Stimulated activated CD4-positive, alpha-beta T cell treated with anti-CD3 and anti-CD28 coated beads, Interleukin-4, amount 100 ng/mL, for 1 hour (primary cell): ENCODE results near the gene CEP164.

Experiments
- DNase-seq: peaks from one replicate; pipeline ENCODE4 v3.0.0-alpha.2; 2020

Gene CEP164

DNA sequence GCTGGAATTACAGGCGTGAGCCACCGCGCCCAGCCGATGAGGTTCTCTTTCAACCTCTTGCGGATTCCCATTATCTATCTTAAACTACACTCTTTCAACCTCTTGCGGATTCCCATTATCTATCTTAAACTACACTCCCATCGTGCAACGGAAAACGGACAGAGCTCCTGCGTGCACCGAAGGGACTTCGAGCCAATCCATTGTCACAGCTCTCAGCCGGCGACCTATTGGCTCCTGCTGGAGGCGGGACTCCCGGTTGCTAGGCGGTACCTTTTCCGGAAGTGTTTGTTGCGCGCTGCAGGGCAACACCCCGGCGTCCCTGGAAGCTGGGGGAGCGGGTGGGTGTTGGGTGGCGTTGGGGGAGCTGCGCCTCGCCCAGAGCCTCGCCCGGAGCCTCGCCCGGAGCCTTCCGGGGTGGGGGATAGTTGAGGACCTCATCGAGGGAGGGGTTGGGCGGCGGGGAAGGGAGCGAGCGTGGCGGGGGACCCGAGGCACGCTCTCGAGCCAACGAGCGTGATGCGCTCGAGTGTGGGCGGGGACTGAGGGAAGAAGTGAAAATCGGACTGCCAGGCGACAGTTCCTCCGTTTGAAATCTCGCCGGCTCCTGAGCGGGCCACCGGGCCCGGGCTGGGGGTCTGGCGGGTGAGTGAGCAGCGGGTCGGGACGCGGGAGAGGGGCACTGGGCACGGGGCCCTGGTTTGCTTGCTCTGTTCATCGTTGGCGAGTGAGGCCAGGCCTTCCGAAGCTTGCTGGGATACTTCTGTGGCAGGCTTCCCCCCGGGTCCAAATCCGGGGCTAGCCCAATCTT lies at the start of gene CEP164:
Gene CEP164 (plus strand): TSS at position 288 of the 808 bp plus-strand sequence. CDS start 10,733 bp downstream, outside the sequence.
- DNase-seq: peak; percentile 92

DNA sequence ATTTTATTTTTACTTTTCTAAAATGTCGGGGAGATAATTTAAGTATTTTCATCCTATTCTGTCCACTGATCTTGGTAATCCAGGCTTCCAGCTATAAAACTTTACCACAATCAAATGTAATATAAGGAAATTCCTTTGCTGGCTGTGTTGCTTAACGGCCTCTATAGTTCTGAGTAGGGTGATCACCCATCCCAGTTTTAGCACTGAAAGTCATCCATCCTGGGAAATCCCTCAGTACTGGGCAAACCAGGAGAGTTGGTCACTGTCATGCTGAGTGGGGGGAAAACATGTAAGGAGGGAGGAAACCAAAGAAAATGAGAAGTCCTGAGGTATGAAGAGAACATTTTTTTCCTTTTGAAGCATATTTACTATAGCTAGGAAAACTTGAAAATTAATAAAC lies 49.3 kb upstream of the CEP164 start:
- DNase-seq: no peak

DNA sequence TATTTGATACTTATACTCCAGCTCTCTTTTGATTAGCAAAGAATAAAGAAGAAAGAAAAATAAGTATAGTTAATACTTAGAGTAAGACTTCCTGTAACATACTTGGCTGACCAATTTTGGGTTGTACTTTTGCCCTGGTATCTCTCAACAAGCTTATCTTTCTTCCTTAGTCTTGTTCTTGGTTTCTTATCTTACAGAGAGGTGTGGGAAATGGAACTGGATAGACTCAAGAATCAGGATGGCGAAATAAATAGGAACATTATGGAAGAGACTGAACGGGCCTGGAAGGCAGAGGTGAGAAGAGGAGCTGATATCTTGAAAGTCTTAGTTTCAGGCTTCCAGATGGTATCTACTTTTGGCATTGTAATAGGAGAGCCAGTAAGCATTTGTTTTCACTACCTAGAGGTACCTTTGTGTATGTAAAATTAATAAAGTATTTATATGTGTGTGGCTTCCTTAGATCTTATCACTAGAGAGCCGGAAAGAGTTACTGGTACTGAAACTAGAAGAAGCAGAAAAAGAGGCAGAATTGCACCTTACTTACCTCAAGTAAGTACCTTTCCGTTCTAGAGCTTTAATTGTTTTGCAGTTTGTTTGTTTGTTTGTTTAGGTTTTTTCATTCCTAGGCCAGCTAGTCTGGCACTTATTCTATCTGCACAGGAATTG lies 47.8 kb upstream of the CEP164 start:
- no peak for DNase-seq

DNA sequence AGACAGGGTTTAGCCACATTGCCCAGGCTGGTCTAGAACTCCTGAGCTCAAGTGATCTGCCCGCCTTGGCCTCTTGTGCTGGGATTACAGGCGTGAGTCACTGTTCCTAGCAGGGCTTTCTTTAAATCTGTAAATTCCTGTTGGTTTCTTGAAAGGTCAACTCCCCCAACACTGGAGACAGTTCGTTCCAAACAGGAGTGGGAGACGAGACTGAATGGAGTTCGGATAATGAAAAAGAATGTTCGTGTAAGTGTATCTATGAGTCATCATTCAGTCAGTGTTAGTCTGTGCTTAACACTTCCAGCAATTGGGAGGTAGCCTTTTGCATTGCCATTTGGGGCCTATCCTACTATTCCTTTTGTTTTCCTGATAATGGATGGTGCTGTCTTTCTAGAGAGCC lies 46.5 kb upstream of the CEP164 start:
- DNase-seq: no peak

- DNase-seq: no peak
Observed at GRCh38 chr11:117281869-117282268, 45.8 kb upstream of the CEP164 start.

GRCh38 chr11:117282956-117283355 lies 44.7 kb upstream of the CEP164 start:
- no peak for DNase-seq

DNA sequence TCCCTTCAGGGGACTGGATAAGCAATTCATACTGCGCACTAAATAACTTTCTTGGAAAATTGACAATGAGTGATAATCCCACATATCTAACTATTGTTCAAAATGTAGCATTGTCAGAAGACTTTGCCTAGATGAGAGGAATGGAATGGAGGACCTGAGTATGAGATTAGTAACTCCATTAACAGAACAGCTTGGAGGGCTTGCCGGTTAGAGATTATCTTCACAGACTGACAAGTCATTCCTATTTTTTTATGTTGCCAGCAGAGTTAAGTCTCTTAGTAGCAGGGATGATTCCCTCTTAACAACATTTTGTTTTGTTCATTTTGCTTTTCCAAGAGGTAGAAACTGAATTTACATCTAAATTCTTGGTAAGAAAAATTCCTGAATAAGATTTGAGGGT lies 43.6 kb upstream of the CEP164 start:
- no peak for DNase-seq

DNA sequence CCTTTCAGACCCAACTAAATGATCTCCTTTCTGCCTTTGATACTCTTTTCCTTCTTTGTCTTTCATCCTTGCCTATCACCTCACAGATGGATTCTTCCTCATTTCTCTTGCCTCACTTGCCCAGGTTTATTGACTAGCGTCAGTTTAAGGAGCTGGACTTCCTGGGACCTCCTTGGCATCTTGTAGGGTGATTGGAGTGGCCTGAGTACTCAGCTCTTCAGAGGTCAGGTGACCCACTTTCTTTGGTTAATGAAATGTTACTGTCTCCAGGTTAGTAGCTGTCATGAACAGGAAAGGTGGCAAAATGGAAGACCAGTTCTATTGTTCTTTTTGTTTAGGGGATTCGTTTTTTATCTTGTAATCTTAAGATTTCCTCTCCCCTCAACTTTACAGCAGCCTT lies 41.1 kb upstream of the CEP164 start:
- DNase-seq: no peak

GRCh38 chr11:117287668-117288067 lies 40.0 kb upstream of the CEP164 start:
- DNase-seq: no peak

GRCh38 chr11:117289795-117290194 lies 37.9 kb upstream of the CEP164 start:
- no peak for DNase-seq

GRCh38 chr11:117290809-117291396 lies 36.8 kb upstream of the CEP164 start, which contains the start of gene BACE1-AS:
Gene BACE1-AS (plus strand): TSS chr11:117291346.
- no peak for DNase-seq

DNA sequence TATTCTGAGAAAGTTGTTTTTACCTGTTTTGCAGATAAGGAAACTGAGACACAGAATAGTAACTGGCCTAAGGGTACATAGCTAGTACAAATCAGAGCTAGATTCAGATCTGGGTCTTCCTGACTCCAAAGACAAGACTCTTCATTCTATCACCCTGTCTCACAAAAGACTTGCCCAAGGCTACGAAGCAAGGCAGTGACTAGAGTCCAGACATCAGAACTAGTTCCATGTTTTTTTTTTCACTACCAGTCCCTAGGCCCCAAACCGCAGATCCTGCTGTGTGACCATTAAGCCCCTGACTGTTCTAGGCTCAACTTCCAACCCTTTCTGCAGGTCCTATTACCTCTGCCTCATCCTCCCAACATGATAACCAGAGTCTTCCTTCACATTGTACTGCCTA lies 35.0 kb upstream of the CEP164 start:
- no peak for DNase-seq

DNA sequence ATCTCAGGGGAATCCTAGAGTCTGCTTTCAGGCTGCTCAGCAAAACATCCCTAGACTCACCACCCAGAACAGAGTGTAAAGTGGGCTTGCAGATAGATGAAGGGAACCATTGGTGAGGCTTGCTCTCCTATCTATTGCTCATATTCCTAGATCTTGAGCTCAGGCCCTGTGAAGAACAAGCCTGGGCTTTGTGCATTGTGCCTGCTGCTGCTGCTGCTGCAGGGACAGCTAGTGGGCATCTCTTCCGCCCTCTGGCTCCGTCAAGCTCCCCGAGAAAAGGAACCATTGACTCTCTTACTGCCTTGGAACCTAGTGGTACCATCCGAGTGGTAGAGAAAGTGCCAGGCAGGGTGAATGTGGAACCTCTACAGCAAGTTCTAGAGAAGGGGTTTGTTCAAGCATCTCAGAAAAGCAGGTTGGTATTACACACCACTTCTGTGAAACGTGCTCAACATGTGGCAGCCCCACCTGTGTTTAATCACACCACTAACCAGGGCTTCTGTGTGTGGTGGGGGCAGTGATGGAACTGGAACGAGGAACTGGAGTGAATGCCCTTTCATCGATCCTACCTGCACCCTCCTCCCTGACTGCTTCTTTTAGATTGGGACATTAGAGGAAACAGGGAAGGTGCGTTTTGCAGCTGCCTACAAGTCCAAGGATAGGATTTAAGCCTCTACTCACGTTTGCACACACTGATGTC lies 32.1 kb upstream of the CEP164 start:
- DNase-seq: no peak

DNA sequence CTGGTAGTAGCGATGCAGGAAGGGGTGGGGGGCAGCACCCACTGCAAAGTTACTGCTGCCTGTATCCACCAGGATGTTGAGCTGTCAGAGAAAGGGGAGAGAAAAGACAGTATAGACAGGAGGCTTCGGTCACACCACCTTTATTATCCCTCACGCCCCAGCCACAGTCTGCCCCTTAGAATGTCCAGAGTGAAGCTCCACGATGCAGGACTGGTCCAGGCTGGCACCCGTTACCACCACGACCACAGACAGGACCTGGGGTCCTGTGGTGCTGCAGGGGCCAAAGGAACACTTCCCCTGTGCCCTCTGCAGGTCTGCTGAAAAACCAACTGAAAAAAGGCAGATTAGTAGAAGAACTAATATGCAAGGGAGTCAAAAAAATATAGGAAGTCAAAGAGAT lies 30.8 kb upstream of the CEP164 start:
- no peak for DNase-seq

GRCh38 chr11:117298195-117298594 lies 29.5 kb upstream of the CEP164 start:
- DNase-seq: no peak

DNA sequence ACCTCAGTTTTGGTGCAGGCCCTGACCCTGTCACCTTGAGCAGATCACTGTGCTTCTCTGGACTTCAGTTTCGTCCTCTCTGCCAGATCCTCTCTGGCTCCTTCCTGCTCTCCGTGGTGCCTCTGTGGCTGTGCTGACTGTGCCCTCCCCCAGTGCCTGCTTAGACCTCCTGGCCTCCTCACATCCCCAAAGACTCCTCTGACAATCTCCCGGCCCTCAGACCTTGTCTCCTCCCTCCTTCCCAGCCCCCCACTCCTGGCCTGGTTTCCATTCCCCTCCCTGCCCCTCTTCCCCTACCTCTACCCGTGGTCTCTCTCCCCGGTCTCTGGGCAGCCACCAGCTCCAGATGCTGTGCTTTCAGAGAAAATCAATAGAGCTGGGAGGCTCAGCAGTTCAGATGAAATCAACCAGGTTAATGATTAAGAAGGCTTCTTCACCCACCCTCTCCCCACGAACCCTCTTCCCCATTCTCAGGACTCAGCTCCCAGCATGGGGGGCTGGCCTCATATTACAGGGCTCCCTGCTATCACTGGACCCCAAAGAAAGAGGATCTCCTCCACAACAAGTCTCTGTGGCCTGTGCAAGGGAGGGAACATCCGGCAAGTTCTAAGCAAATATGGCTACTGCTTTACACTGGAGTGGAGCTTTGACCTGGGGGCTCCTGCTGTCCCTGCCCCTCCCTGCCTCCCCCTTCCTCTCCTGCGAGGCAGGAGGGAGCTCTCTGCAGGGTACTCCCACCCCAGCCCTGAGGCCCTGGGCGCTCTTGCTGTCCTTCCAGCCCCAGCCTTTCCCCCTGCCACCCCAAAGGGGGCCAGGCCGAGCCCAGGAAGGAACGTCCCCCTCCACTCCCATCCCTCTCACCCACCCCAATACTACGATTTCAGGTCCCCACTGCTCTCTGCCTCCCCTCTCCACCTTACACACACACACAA lies 28.0 kb upstream of the CEP164 start:
- no peak for DNase-seq

GRCh38 chr11:117300283-117300663 lies 27.4 kb upstream of the CEP164 start:
- no peak for DNase-seq

GRCh38 chr11:117300773-117301172 lies 26.9 kb upstream of the CEP164 start:
- no peak for DNase-seq

GRCh38 chr11:117302228-117302627 lies 25.4 kb upstream of the CEP164 start:
- DNase-seq: no peak

GRCh38 chr11:117303101-117303500 lies 24.6 kb upstream of the CEP164 start:
- no peak for DNase-seq

DNA sequence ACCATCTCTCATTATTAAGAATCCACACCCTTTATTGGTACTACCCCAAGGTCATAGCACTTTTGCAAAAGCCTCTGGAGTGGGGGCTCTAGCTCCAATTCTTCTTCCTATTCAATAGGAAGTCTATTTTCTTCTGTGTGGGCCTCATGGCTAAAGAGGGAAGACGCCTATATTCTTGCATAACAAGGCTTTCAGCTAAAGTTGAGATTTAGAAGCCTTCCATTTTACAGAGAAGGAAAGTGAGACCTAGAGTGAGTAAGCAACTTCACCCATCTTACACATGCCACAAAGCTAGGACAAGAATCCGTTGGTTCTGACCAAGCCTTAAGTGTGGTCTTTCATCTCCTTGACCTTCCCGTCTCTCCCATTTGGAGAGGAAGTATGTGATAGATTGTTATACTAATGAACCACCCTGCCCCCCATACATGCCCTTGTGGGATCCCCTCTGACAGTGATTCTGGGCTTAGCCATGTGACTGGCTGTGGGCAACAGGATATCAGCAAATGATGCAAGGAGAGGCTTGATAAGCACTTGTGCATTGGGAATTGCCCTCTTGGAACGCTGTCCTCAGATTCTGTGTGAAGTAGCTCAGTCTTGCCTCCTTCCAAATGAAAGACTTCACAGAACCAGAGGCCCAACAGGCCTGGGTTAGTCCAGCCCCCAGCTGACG lies 23.9 kb upstream of the CEP164 start:
- no peak for DNase-seq

GRCh38 chr11:117305145-117305544 lies 22.5 kb upstream of the CEP164 start:
- DNase-seq: no peak
